ENCODE data around the gene POFUT2. TPM values are rescaled to one million over a fixed set of nuclear protein-coding genes. Genes with fewer than 3 reads are reported as not detected.
A peak's percentile ranks its signal among the peaks of the same experiment; 100 is the strongest.

Gene POFUT2
- total RNA-seq, 1 experiment from 2014 or later, result 25.1 TPM

DNA sequence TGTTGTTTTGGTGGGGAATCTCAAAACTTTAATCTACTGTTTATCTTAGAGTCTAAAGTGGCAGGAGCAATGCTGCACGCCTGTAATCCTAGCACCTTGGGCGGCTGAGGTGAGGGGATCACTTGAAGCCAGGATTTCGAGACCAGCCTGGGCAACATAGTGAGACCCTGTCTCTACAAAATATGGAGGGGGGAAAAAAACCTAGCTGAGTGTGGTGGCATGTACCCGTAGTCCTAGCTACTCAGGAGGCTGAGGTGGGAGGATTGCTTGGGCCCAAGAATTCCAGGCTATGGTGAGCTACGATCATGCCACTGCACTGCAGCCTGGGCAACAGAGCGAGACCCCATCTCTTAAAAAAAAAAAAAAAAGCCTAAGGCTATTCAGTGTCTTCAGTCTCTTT is 38.1 kb downstream of the POFUT2 start:
- DNase-seq (ENCODE audit: low spot score), result no peak
- intact Hi-C loops (cut with micrococcal nuclease; ENCODE audit: unreplicated experiment), result no loop called here
- no TSS peak for BruUV-seq (replicated peaks)
- no peaks in the 10 kb centered on the region for H3K4me1 ChIP-seq (ENCODE audit: insufficient read depth, low read length, poor library complexity, severe bottlenecking)
- no peak overlapping the region for H3K27ac ChIP-seq (ENCODE audit: low read depth, low read length, poor library complexity, severe bottlenecking)
- ChIA-PET POLR2A (ENCODE audit: low non-redundant PET) (no interaction called here), CTCF (no interaction called here)
- H3K9me3 ChIP-seq (ENCODE audit: low read depth, low read length, poor library complexity, severe bottlenecking), result no peaks in the 10 kb centered on the region
- no peaks in the 10 kb centered on the region for H3K36me3 ChIP-seq (ENCODE audit: insufficient read depth, low read length, poor library complexity, severe bottlenecking)
- H3K4me3 ChIP-seq (ENCODE audit: low read depth, low read length, poor library complexity, severe bottlenecking), result no peak overlapping the region
- no peaks in the 10 kb centered on the region for H3K27me3 ChIP-seq (replicated peaks; ENCODE audit: insufficient read depth, low read depth, low read length, poor library complexity)
- TF ChIP-seq, protein P1, sequence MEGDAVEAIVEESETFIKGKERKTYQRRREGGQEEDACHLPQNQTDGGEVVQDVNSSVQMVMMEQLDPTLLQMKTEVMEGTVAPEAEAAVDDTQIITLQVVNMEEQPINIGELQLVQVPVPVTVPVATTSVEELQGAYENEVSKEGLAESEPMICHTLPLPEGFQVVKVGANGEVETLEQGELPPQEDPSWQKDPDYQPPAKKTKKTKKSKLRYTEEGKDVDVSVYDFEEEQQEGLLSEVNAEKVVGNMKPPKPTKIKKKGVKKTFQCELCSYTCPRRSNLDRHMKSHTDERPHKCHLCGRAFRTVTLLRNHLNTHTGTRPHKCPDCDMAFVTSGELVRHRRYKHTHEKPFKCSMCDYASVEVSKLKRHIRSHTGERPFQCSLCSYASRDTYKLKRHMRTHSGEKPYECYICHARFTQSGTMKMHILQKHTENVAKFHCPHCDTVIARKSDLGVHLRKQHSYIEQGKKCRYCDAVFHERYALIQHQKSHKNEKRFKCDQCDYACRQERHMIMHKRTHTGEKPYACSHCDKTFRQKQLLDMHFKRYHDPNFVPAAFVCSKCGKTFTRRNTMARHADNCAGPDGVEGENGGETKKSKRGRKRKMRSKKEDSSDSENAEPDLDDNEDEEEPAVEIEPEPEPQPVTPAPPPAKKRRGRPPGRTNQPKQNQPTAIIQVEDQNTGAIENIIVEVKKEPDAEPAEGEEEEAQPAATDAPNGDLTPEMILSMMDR (conservative IDR thresholded peaks at IDR 0.05; ENCODE audit: low read depth, low read length), result no peak
- TF ChIP-seq EZH2 (IDR thresholded peaks at IDR 0.05; ENCODE audit: borderline replicate concordance, low read depth, low read length, poor library complexity, severe bottlenecking), result no peak

DNA sequence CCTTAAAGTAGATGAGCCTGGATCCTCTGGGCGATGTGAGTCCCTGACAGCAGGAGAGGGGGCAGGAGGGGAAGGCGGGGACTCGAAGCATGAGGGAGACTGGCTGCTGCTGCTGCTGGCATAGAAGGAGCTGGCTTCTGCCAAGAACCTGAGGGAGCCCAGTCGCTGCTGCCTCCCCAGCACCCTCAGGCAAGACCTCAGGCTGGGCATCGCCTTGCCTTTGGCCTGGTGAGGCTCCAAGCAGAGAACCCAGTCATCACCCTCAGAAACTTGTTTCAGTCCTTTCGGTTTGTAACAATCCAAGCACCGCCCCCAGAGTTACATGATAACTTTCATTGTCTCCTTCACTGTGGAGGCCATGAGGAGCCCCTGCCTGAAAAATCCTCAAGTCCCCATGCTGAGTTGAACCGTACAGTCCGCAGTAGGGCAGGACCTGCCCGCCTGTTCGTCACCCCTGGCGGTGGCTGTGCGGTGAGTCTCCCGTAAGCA is 38.8 kb downstream of the POFUT2 start:
- DNase-seq (ENCODE audit: low spot score), result peak; percentile 32
- ChIA-PET POLR2A (ENCODE audit: low non-redundant PET) (no interaction called here), CTCF (no interaction called here)
- Histone ChIP-seq H3K27me3 (replicated peaks; ENCODE audit: insufficient read depth, low read depth, low read length, poor library complexity) (no peaks in the 10 kb centered on the region), H3K4me1 (ENCODE audit: insufficient read depth, low read length, poor library complexity, severe bottlenecking) (no peaks in the 10 kb centered on the region), H3K9me3 (ENCODE audit: low read depth, low read length, poor library complexity, severe bottlenecking) (peaks cover 4% of the 10 kb centered on the region), H3K4me3 (ENCODE audit: low read depth, low read length, poor library complexity, severe bottlenecking) (peak overlapping the region; percentile 21), H3K36me3 (ENCODE audit: insufficient read depth, low read length, poor library complexity, severe bottlenecking) (no peaks in the 10 kb centered on the region), H3K27ac (ENCODE audit: low read depth, low read length, poor library complexity, severe bottlenecking) (no peak overlapping the region)
- TF ChIP-seq, protein P1 (conservative IDR thresholded peaks at IDR 0.05; ENCODE audit: low read depth, low read length), result no peak
- no peak for TF ChIP-seq EZH2 (IDR thresholded peaks at IDR 0.05; ENCODE audit: borderline replicate concordance, low read depth, low read length, poor library complexity, severe bottlenecking)
- intact Hi-C loops (cut with micrococcal nuclease; ENCODE audit: unreplicated experiment), result no loop called here
- BruUV-seq (replicated peaks), result no TSS peak

DNA sequence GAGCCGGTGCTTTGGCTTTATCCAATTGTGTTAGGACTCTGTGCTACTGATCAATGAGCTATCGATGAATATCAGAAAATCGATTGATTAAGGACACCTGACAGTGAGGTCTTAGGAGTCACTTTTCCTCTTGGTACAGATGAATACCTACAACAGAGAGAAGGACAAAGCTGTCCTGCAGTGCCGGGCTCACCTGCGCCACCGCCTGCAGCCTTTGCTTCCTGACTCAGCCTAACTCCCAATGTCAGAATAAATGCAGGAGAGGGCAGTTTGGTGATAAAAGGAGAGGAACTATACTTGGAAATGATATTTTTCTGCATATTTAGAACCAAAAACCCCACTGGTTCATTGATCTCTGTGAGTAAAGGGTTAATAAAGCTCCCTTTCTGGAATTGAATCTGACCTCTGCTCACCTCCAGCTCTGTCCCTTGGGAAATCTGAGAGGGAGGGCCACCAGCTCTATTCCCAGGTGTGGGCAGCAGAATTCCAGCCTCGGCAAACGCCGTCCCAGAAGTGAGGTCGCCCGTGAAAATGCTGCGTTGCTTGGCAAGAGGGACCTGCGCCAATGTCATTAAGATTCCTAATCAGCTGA is 39.3 kb downstream of the POFUT2 start:
- Histone ChIP-seq H3K4me3 (ENCODE audit: low read depth, low read length, poor library complexity, severe bottlenecking) (peak overlapping the region; percentile 21), H3K27ac (ENCODE audit: low read depth, low read length, poor library complexity, severe bottlenecking) (no peak overlapping the region), H3K9me3 (ENCODE audit: low read depth, low read length, poor library complexity, severe bottlenecking) (peaks cover 10% of the 10 kb centered on the region), H3K4me1 (ENCODE audit: insufficient read depth, low read length, poor library complexity, severe bottlenecking) (no peaks in the 10 kb centered on the region), H3K27me3 (replicated peaks; ENCODE audit: insufficient read depth, low read depth, low read length, poor library complexity) (no peaks in the 10 kb centered on the region), H3K36me3 (ENCODE audit: insufficient read depth, low read length, poor library complexity, severe bottlenecking) (no peaks in the 10 kb centered on the region)
- BruUV-seq (replicated peaks), result no TSS peak
- intact Hi-C loops (cut with micrococcal nuclease; ENCODE audit: unreplicated experiment), result no loop called here
- CTCF ChIA-PET, result no interaction called here
- TF ChIP-seq, protein P1 (conservative IDR thresholded peaks at IDR 0.05; ENCODE audit: low read depth, low read length), result no peak
- no peak for TF ChIP-seq EZH2 (IDR thresholded peaks at IDR 0.05; ENCODE audit: borderline replicate concordance, low read depth, low read length, poor library complexity, severe bottlenecking)
- POLR2A ChIA-PET (ENCODE audit: low non-redundant PET), result no interaction called here
- DNase-seq (ENCODE audit: low spot score), result no peak
